Stimulated activated naive CD8-positive, alpha-beta T cell treated with anti-CD3 and anti-CD28 coated beads, Interleukin-15, amount 100 ng/mL, for 72 hours (primary cell): ENCODE data around the gene RNU1-4.
A peak's percentile ranks its signal among the peaks of the same experiment; 100 is the strongest.
"Not testable (repeated sequence)": the region's sequence is repeated elsewhere in the genome, so short reads cannot be mapped to it uniquely, and the experiment has no call there.

Experiments used
- ATAC-seq: fragments of 150-1000 bp; cut with Tn5 transposase; 2 replicates; pipeline ENCODE4 v1.10.0; 2021; ENCODE audit warnings: mild to moderate bottlenecking, moderate library complexity
- DNase-seq, 2 donors: peaks; one replicate each; pipeline ENCODE4 v3.0.0; 2021 to 2022
- H3K27ac Mint-ChIP-seq, 2 donors: one replicate each; pipeline ENCODE4 v1.8.0; 2022; ENCODE audit warnings: mild to moderate bottlenecking in 2 of 2, mixed read lengths in 2 of 2, moderate library complexity in 2 of 2
- H3K27me3 Mint-ChIP-seq: one replicate; pipeline ENCODE4 v1.8.0; 2022; ENCODE audit warnings: mixed read lengths
- H3K4me1 Mint-ChIP-seq: one replicate; pipeline ENCODE4 v1.8.0; 2022; ENCODE audit warnings: mild to moderate bottlenecking, mixed read lengths
- H3K4me3 Mint-ChIP-seq, 2 donors: one replicate each; pipeline ENCODE4 v1.8.0; 2022; ENCODE audit warnings: mild to moderate bottlenecking in 2 of 2, mixed read lengths in 2 of 2, moderate library complexity in 1 of 2
- H3K9me3 Mint-ChIP-seq, 2 donors: one replicate each; pipeline ENCODE4 v1.8.0; 2022; ENCODE audit warnings: mixed read lengths in 2 of 2

The RNU1-4 gene

GRCh38 chr1:16704076-16704475 lies 36.2 kb upstream of the RNU1-4 start:
- H3K9me3 Mint-ChIP-seq, H3K27ac Mint-ChIP-seq, H3K27me3 Mint-ChIP-seq, ATAC-seq, H3K4me1 Mint-ChIP-seq, H3K4me3 Mint-ChIP-seq: not testable (repeated sequence)
- DNase-seq: peak in 1 of 2 donors; percentile 5

GRCh38 chr1:16704502-16705100 lies 35.7 kb upstream of the RNU1-4 start:
- not testable (repeated sequence) for H3K4me1 Mint-ChIP-seq, DNase-seq, ATAC-seq, H3K27me3 Mint-ChIP-seq, H3K4me3 Mint-ChIP-seq, H3K9me3 Mint-ChIP-seq, H3K27ac Mint-ChIP-seq

GRCh38 chr1:16706302-16706701 lies 34.0 kb upstream of the RNU1-4 start:
- H3K4me1 Mint-ChIP-seq, H3K4me3 Mint-ChIP-seq, ATAC-seq, H3K27me3 Mint-ChIP-seq, H3K9me3 Mint-ChIP-seq, H3K27ac Mint-ChIP-seq, DNase-seq: not testable (repeated sequence)

GRCh38 chr1:16707130-16708093 lies 32.9 kb upstream of the RNU1-4 start:
- H3K4me1 Mint-ChIP-seq, DNase-seq, H3K9me3 Mint-ChIP-seq, H3K27ac Mint-ChIP-seq, H3K27me3 Mint-ChIP-seq: not testable (repeated sequence)
- peak overlapping the region in 1 of 2 donors; percentile 61 for H3K4me3 Mint-ChIP-seq
- peak; percentile 31 for ATAC-seq

- ATAC-seq, H3K9me3 Mint-ChIP-seq: not testable (repeated sequence)
These were observed 31.6 kb upstream of the RNU1-4 start for GRCh38 chr1:16708704-16709103.

GRCh38 chr1:16709659-16710087 lies 30.6 kb upstream of the RNU1-4 start:
- H3K9me3 Mint-ChIP-seq, H3K4me1 Mint-ChIP-seq, H3K4me3 Mint-ChIP-seq, H3K27ac Mint-ChIP-seq, H3K27me3 Mint-ChIP-seq: not testable (repeated sequence)
- DNase-seq (peak; percentile 32 to 72), ATAC-seq (peak; percentile 77)

More at GRCh38 chr1:16708704-16709103, 31.6 kb upstream of the RNU1-4 start:
- not testable (repeated sequence) for H3K4me3 Mint-ChIP-seq, H3K27me3 Mint-ChIP-seq, H3K27ac Mint-ChIP-seq, H3K4me1 Mint-ChIP-seq, DNase-seq

- H3K4me1 Mint-ChIP-seq, ATAC-seq, H3K27me3 Mint-ChIP-seq, H3K9me3 Mint-ChIP-seq, H3K4me3 Mint-ChIP-seq, H3K27ac Mint-ChIP-seq, DNase-seq: not testable (repeated sequence)
These were observed 29.7 kb upstream of the RNU1-4 start for GRCh38 chr1:16710618-16711017.

GRCh38 chr1:16712131-16712530 lies 28.2 kb upstream of the RNU1-4 start:
- DNase-seq, ATAC-seq: not testable (repeated sequence)

GRCh38 chr1:16712582-16712981 lies 27.7 kb upstream of the RNU1-4 start:
- H3K4me3 Mint-ChIP-seq, DNase-seq, H3K4me1 Mint-ChIP-seq, ATAC-seq, H3K9me3 Mint-ChIP-seq, H3K27ac Mint-ChIP-seq: not testable (repeated sequence)
- H3K27me3 Mint-ChIP-seq: peaks cover 22% of the 10 kb centered on the region

More at GRCh38 chr1:16712131-16712530, 28.2 kb upstream of the RNU1-4 start:
- H3K27ac Mint-ChIP-seq, H3K4me1 Mint-ChIP-seq, H3K4me3 Mint-ChIP-seq, H3K9me3 Mint-ChIP-seq: not testable (repeated sequence)
- H3K27me3 Mint-ChIP-seq: peaks cover 18% of the 10 kb centered on the region

- ATAC-seq: not testable (repeated sequence)
These were observed 27.3 kb upstream of the RNU1-4 start for GRCh38 chr1:16712984-16713383.

GRCh38 chr1:16713480-16713879 lies 26.8 kb upstream of the RNU1-4 start:
- not testable (repeated sequence) for H3K27ac Mint-ChIP-seq, DNase-seq, H3K4me3 Mint-ChIP-seq, H3K9me3 Mint-ChIP-seq, ATAC-seq, H3K4me1 Mint-ChIP-seq
- H3K27me3 Mint-ChIP-seq: peaks cover 30% of the 10 kb centered on the region

More at GRCh38 chr1:16712984-16713383, 27.3 kb upstream of the RNU1-4 start:
- H3K9me3 Mint-ChIP-seq, H3K4me1 Mint-ChIP-seq, H3K27ac Mint-ChIP-seq, H3K4me3 Mint-ChIP-seq, DNase-seq: not testable (repeated sequence)
- H3K27me3 Mint-ChIP-seq: peaks cover 26% of the 10 kb centered on the region

GRCh38 chr1:16716691-16717335 lies 23.5 kb upstream of the RNU1-4 start:
- no peak overlapping the region for H3K27ac Mint-ChIP-seq
- H3K9me3 Mint-ChIP-seq: no peaks in the 10 kb centered on the region
- DNase-seq (no peak), ATAC-seq (no peak)
- H3K4me3 Mint-ChIP-seq: no peak overlapping the region
- H3K4me1 Mint-ChIP-seq: no peaks in the 10 kb centered on the region
- H3K27me3 Mint-ChIP-seq: peaks cover 56% of the 10 kb centered on the region

- H3K4me3 Mint-ChIP-seq: no peak overlapping the region
- H3K9me3 Mint-ChIP-seq: no peaks in the 10 kb centered on the region
- DNase-seq: no peak
- H3K27me3 Mint-ChIP-seq: peaks cover 61% of the 10 kb centered on the region
- H3K27ac Mint-ChIP-seq: no peak overlapping the region
- H3K4me1 Mint-ChIP-seq: no peaks in the 10 kb centered on the region
- ATAC-seq: no peak
These were observed 22.8 kb upstream of the RNU1-4 start for GRCh38 chr1:16717336-16718098.

GRCh38 chr1:16718099-16718907 lies 22.0 kb upstream of the RNU1-4 start:
- H3K4me1 Mint-ChIP-seq, H3K27ac Mint-ChIP-seq, H3K9me3 Mint-ChIP-seq, H3K4me3 Mint-ChIP-seq, DNase-seq: not testable (repeated sequence)
- ATAC-seq: peak; percentile 18
- H3K27me3 Mint-ChIP-seq: peaks cover 61% of the 10 kb centered on the region
